OCI-LY3 (cell line): ENCODE measurements around the gene FRAT2.

Experiments
- H2AFZ ChIP-seq: fragments of 200-600, 300-600 bp; shearing (Covaris generic); 2 replicates; pipeline ENCODE4 v1.6.0; 2014; ENCODE audit warnings: antibody characterized with exemption, low read depth, low read length
- H3K27ac ChIP-seq: fragments of 200-600, 300-600 bp; sonication (generic); 2 replicates; pipeline ENCODE4 v1.5.1; 2014; ENCODE audit warnings: mild to moderate bottlenecking, low read length, moderate library complexity, mixed read lengths
- H3K27me3 ChIP-seq: fragments of 200-600, 300-600 bp; sonication (generic); 2 replicates; pipeline ENCODE4 v1.6.1; 2014; ENCODE audit warnings: low read depth, low read length, mixed read lengths
- H3K36me3 ChIP-seq: fragments of 200-600, 300-600 bp; sonication (generic); replicated peaks from 2 replicates; pipeline ENCODE3; 2014; ENCODE audit warnings: low read depth, low read length, mixed read lengths
- H3K4me1 ChIP-seq: fragments of 300-600, 200-600 bp; sonication (generic); 2 replicates; pipeline ENCODE4 v1.6.1; 2014; ENCODE audit warnings: low read length, mixed read lengths
- H3K4me2 ChIP-seq: fragments of 200-600, 300-600 bp; sonication (generic); 2 replicates; pipeline ENCODE4 v1.6.1; 2014; ENCODE audit warnings: low read length, mixed read lengths
- H3K4me3 ChIP-seq: fragments of 300-600, 200-600 bp; sonication (generic); 2 replicates; pipeline ENCODE4 v1.5.1; 2014; ENCODE audit warnings: antibody characterized with exemption, mild to moderate bottlenecking, low read length, moderate library complexity
- H3K79me2 ChIP-seq: fragments of 300-600, 200-600 bp; shearing (Covaris generic); 2 replicates; pipeline ENCODE4 v1.6.1; 2014; ENCODE audit warnings: mild to moderate bottlenecking, low read length, mixed read lengths
- H3K9ac ChIP-seq: fragments of 300-600, 200-600 bp; shearing (Covaris generic); 2 replicates; pipeline ENCODE4 v1.6.0; 2014; ENCODE audit warnings: mild to moderate bottlenecking, low read length, moderate library complexity
- H3K9me3 ChIP-seq: fragments of 200-600, 300-600 bp; shearing (Covaris generic); 2 replicates; pipeline ENCODE4 v1.6.1; 2014; ENCODE audit warnings: low read length, mixed read lengths; ENCODE audit not compliant: insufficient read depth
- H4K20me1 ChIP-seq: fragments of 200-600, 300-600 bp; sonication (generic); 2 replicates; pipeline ENCODE4 v1.6.1; 2016; ENCODE audit warnings: low read length, mixed read lengths; ENCODE audit not compliant: insufficient read depth
- CTCF ChIP-seq: fragments of 200-600, 300-600 bp; sonication (generic); IDR thresholded peaks from 2 replicates; pipeline ENCODE4 v1.5.1; 2014; ENCODE audit warnings: antibody characterized with exemption, low read length, low read depth
- EZH2phosphoT487 ChIP-seq: fragments of 200-600 bp; shearing (Covaris generic); IDR thresholded peaks from 2 replicates; pipeline ENCODE4 v1.6.1; 2018; ENCODE audit warnings: antibody characterized with exemption, mixed run types, low read depth

FRAT2 gene

GRCh38 chr10:97365761-97366351, 31.3 kb upstream of the FRAT2 start:
- Histone ChIP-seq H4K20me1 (no peaks in the 10 kb centered on the region), H3K36me3 (peaks cover 7% of the 10 kb centered on the region)

GRCh38 chr10:97363071-97363470, 28.5 kb upstream of the FRAT2 start:
- Histone ChIP-seq H3K27me3 (no peaks in the 10 kb centered on the region), H3K9me3 (no peaks in the 10 kb centered on the region), H3K79me2 (no peaks in the 10 kb centered on the region), H2AFZ (no peak overlapping the region), H3K27ac (no peak overlapping the region), H3K4me1 (peaks cover 10% of the 10 kb centered on the region), H3K36me3 (peaks cover 9% of the 10 kb centered on the region), H4K20me1 (no peaks in the 10 kb centered on the region), H3K4me3 (no peak overlapping the region), H3K9ac (no peak overlapping the region), H3K4me2 (no peak overlapping the region)
- TF ChIP-seq CTCF (no peak), EZH2phosphoT487 (no peak)

More at GRCh38 chr10:97365761-97366351, 31.3 kb upstream of the FRAT2 start:
- TF ChIP-seq EZH2phosphoT487 (no peak), CTCF (no peak)
- H3K9me3 ChIP-seq, result no peaks in the 10 kb centered on the region
- no peaks in the 10 kb centered on the region for H3K27me3 ChIP-seq
- H3K4me1 ChIP-seq, result peaks cover 10% of the 10 kb centered on the region
- H3K4me3 ChIP-seq, result no peak overlapping the region
- no peaks in the 10 kb centered on the region for H3K79me2 ChIP-seq
- H2AFZ ChIP-seq, result no peak overlapping the region
- H3K4me2 ChIP-seq, result no peak overlapping the region; the same call in 1 of the 2 replicates
- H3K27ac ChIP-seq, result peak overlapping the region; percentile 44
- no peak overlapping the region for H3K9ac ChIP-seq

- no peak for TF ChIP-seq CTCF
- no peak for TF ChIP-seq EZH2phosphoT487
- Histone ChIP-seq H3K9ac (no peak overlapping the region), H2AFZ (no peak overlapping the region), H4K20me1 (no peaks in the 10 kb centered on the region), H3K9me3 (no peaks in the 10 kb centered on the region), H3K79me2 (no peaks in the 10 kb centered on the region), H3K27ac (no peak overlapping the region), H3K36me3 (peaks cover 9% of the 10 kb centered on the region), H3K27me3 (no peaks in the 10 kb centered on the region), H3K4me2 (no peak overlapping the region), H3K4me1 (peaks cover 10% of the 10 kb centered on the region), H3K4me3 (no peak overlapping the region)
These were observed 27.9 kb upstream of the FRAT2 start for GRCh38 chr10:97362310-97363033.

- H3K27me3 ChIP-seq, result no peaks in the 10 kb centered on the region
- TF ChIP-seq EZH2phosphoT487 (no peak), CTCF (no peak)
- peaks cover 9% of the 10 kb centered on the region for H3K36me3 ChIP-seq
- no peak overlapping the region for H3K4me3 ChIP-seq
- H3K9ac ChIP-seq, result no peak overlapping the region
- H4K20me1 ChIP-seq, result no peaks in the 10 kb centered on the region
- no peaks in the 10 kb centered on the region for H3K9me3 ChIP-seq
- H3K27ac ChIP-seq, result no peak overlapping the region
- no peak overlapping the region for H2AFZ ChIP-seq
- no peaks in the 10 kb centered on the region for H3K79me2 ChIP-seq
- peaks cover 10% of the 10 kb centered on the region for H3K4me1 ChIP-seq
- H3K4me2 ChIP-seq, result no peak overlapping the region
These were observed 27.0 kb upstream of the FRAT2 start for GRCh38 chr10:97361537-97361901.
